ENCODE results near the gene KRTAP5-10.

DNA sequence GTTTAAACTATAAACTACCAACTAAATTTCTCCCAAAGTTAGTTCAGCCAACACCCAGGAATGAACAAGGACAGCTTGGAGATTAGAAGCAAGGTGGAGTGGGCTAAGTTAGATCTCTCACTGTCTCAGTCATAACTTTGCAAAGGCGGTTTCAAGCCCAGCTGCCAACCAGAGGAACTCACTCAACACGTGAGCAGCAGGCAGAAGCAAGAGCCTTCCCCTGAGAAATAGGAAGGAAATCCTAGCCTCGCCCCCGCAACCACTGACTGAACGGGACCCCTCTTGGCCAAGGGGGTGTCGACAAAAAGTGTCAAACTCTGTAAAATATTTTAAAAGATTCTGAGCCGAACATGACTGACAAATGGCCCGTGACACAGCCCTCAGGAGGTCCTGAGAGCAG lies 21.5 kb upstream of the KRTAP5-10 start:
- TF ChIP-seq, protein P1, sequence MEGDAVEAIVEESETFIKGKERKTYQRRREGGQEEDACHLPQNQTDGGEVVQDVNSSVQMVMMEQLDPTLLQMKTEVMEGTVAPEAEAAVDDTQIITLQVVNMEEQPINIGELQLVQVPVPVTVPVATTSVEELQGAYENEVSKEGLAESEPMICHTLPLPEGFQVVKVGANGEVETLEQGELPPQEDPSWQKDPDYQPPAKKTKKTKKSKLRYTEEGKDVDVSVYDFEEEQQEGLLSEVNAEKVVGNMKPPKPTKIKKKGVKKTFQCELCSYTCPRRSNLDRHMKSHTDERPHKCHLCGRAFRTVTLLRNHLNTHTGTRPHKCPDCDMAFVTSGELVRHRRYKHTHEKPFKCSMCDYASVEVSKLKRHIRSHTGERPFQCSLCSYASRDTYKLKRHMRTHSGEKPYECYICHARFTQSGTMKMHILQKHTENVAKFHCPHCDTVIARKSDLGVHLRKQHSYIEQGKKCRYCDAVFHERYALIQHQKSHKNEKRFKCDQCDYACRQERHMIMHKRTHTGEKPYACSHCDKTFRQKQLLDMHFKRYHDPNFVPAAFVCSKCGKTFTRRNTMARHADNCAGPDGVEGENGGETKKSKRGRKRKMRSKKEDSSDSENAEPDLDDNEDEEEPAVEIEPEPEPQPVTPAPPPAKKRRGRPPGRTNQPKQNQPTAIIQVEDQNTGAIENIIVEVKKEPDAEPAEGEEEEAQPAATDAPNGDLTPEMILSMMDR (IDR thresholded peaks at IDR 0.05; ENCODE audit: low read length), result no peak
- no peak for TF ChIP-seq EZH2 (optimal IDR thresholded peaks at IDR 0.05; ENCODE audit: low read depth, low read length)

Data from MM.1S (cell line).